ENCODE data around the gene GAB2. TPM values are rescaled to one million over a fixed set of nuclear protein-coding genes. Genes with fewer than 3 reads are reported as not detected.

Gene GAB2
- total and polyA plus RNA-seq, 4 donors = 16.2 to 31.5 (median 27.5) TPM

GRCh38 chr11:78377625-78378418, 39.8 kb downstream of the GAB2 start:
- no peak overlapping the region for H3K27ac ChIP-seq (ENCODE audit: low read depth, low read length)
- 100% methylated on average over 4 of the region's 9 CpGs for WGBS (ENCODE audit: insufficient coverage)
- H3K4me3 ChIP-seq (ENCODE audit: low read depth, low read length) = no peak overlapping the region
- peaks cover 4% of the 10 kb centered on the region for H3K4me1 ChIP-seq (ENCODE audit: control insufficient read depth, insufficient read depth, low read length)
- no peaks in the 10 kb centered on the region for H3K9me3 ChIP-seq (ENCODE audit: control insufficient read depth, insufficient read depth, low read length)
- no peaks in the 10 kb centered on the region for H3K27me3 ChIP-seq (ENCODE audit: control insufficient read depth, insufficient read depth, low read length)
- DNase-seq (ENCODE audit: low read depth in 4 of 6, low spot score in 6 of 6) = no peak
- no peaks in the 10 kb centered on the region for H3K36me3 ChIP-seq (ENCODE audit: control insufficient read depth, insufficient read depth, low read length)

GRCh38 chr11:78376858-78377257, 40.8 kb downstream of the GAB2 start:
- 100% methylated on average over 2 of the region's 3 CpGs for WGBS (ENCODE audit: insufficient coverage)
- peaks cover 4% of the 10 kb centered on the region for H3K4me1 ChIP-seq (ENCODE audit: control insufficient read depth, insufficient read depth, low read length)
- no peak for DNase-seq (ENCODE audit: low read depth in 4 of 6, low spot score in 6 of 6)

GRCh38 chr11:78374917-78375316, 42.7 kb downstream of the GAB2 start:
- WGBS (ENCODE audit: insufficient coverage) = 100% methylated on average over 1 of the region's 3 CpGs
- H3K4me3 ChIP-seq (ENCODE audit: low read depth, low read length) = no peak overlapping the region
- no peak overlapping the region for H3K27ac ChIP-seq (ENCODE audit: low read depth, low read length)
- no peak for DNase-seq (ENCODE audit: low read depth in 4 of 6, low spot score in 6 of 6)
- H3K9me3 ChIP-seq (ENCODE audit: control insufficient read depth, insufficient read depth, low read length) = no peaks in the 10 kb centered on the region
- H3K36me3 ChIP-seq (ENCODE audit: control insufficient read depth, insufficient read depth, low read length) = no peaks in the 10 kb centered on the region
- H3K27me3 ChIP-seq (ENCODE audit: control insufficient read depth, insufficient read depth, low read length) = no peaks in the 10 kb centered on the region
- peaks cover 9% of the 10 kb centered on the region for H3K4me1 ChIP-seq (ENCODE audit: control insufficient read depth, insufficient read depth, low read length)

More at GRCh38 chr11:78376858-78377257, 40.8 kb downstream of the GAB2 start:
- no peaks in the 10 kb centered on the region for H3K9me3 ChIP-seq (ENCODE audit: control insufficient read depth, insufficient read depth, low read length)
- no peaks in the 10 kb centered on the region for H3K36me3 ChIP-seq (ENCODE audit: control insufficient read depth, insufficient read depth, low read length)
- no peaks in the 10 kb centered on the region for H3K27me3 ChIP-seq (ENCODE audit: control insufficient read depth, insufficient read depth, low read length)
- no peak overlapping the region for H3K4me3 ChIP-seq (ENCODE audit: low read depth, low read length)
- H3K27ac ChIP-seq (ENCODE audit: low read depth, low read length) = no peak overlapping the region

GRCh38 chr11:78373689-78374088, 43.9 kb downstream of the GAB2 start:
- H3K9me3 ChIP-seq (ENCODE audit: control insufficient read depth, insufficient read depth, low read length) = no peaks in the 10 kb centered on the region
- peak overlapping the region; percentile 51 for H3K27ac ChIP-seq (ENCODE audit: low read depth, low read length)
- no peak overlapping the region for H3K4me3 ChIP-seq (ENCODE audit: low read depth, low read length)
- H3K36me3 ChIP-seq (ENCODE audit: control insufficient read depth, insufficient read depth, low read length) = no peaks in the 10 kb centered on the region
- no CpG with 5 or more reads among the region's 1 CpG for WGBS (ENCODE audit: insufficient coverage)
- DNase-seq (ENCODE audit: low read depth in 4 of 6, low spot score in 6 of 6) = peak in 3 of 6 donors; percentile 20 to 62 (median 50)
- no peaks in the 10 kb centered on the region for H3K27me3 ChIP-seq (ENCODE audit: control insufficient read depth, insufficient read depth, low read length)
- H3K4me1 ChIP-seq (ENCODE audit: control insufficient read depth, insufficient read depth, low read length) = peaks cover 9% of the 10 kb centered on the region

GRCh38 chr11:78372114-78372768, 45.4 kb downstream of the GAB2 start:
- Histone ChIP-seq H3K9me3 (ENCODE audit: control insufficient read depth, insufficient read depth, low read length) (no peaks in the 10 kb centered on the region), H3K27ac (ENCODE audit: low read depth, low read length) (peak overlapping the region; percentile 62), H3K4me3 (ENCODE audit: low read depth, low read length) (no peak overlapping the region), H3K27me3 (ENCODE audit: control insufficient read depth, insufficient read depth, low read length) (no peaks in the 10 kb centered on the region), H3K36me3 (ENCODE audit: control insufficient read depth, insufficient read depth, low read length) (no peaks in the 10 kb centered on the region), H3K4me1 (ENCODE audit: control insufficient read depth, insufficient read depth, low read length) (peaks cover 9% of the 10 kb centered on the region)
- WGBS (ENCODE audit: insufficient coverage) = 92% methylated on average over 2 of the region's 4 CpGs
- peak in 1 of 6 donors; percentile 16 for DNase-seq (ENCODE audit: low read depth in 4 of 6, low spot score in 6 of 6)

GRCh38 chr11:78371221-78371891, 46.3 kb downstream of the GAB2 start:
- 67% methylated on average over 2 of the region's 5 CpGs for WGBS (ENCODE audit: insufficient coverage)
- Histone ChIP-seq H3K27me3 (ENCODE audit: control insufficient read depth, insufficient read depth, low read length) (no peaks in the 10 kb centered on the region), H3K36me3 (ENCODE audit: control insufficient read depth, insufficient read depth, low read length) (no peaks in the 10 kb centered on the region), H3K27ac (ENCODE audit: low read depth, low read length) (peak overlapping the region; percentile 50), H3K9me3 (ENCODE audit: control insufficient read depth, insufficient read depth, low read length) (no peaks in the 10 kb centered on the region), H3K4me3 (ENCODE audit: low read depth, low read length) (no peak overlapping the region), H3K4me1 (ENCODE audit: control insufficient read depth, insufficient read depth, low read length) (peaks cover 9% of the 10 kb centered on the region)
- no peak for DNase-seq (ENCODE audit: low read depth in 4 of 6, low spot score in 6 of 6)

- DNase-seq (ENCODE audit: low read depth in 4 of 6, low spot score in 6 of 6) = peak in 1 of 6 donors; percentile 40
- Histone ChIP-seq H3K27me3 (ENCODE audit: control insufficient read depth, insufficient read depth, low read length) (no peaks in the 10 kb centered on the region), H3K27ac (ENCODE audit: low read depth, low read length) (peak overlapping the region; percentile 50), H3K9me3 (ENCODE audit: control insufficient read depth, insufficient read depth, low read length) (no peaks in the 10 kb centered on the region), H3K4me1 (ENCODE audit: control insufficient read depth, insufficient read depth, low read length) (peaks cover 9% of the 10 kb centered on the region), H3K36me3 (ENCODE audit: control insufficient read depth, insufficient read depth, low read length) (no peaks in the 10 kb centered on the region), H3K4me3 (ENCODE audit: low read depth, low read length) (no peak overlapping the region)
- WGBS (ENCODE audit: insufficient coverage) = 71% methylated on average over 3 of the region's 7 CpGs
These were observed 47.0 kb downstream of the GAB2 start for GRCh38 chr11:78370406-78371172.

- WGBS (ENCODE audit: insufficient coverage) = no CpG with 5 or more reads among the region's 2 CpGs
- H3K9me3 ChIP-seq (ENCODE audit: control insufficient read depth, insufficient read depth, low read length) = no peaks in the 10 kb centered on the region
- H3K4me3 ChIP-seq (ENCODE audit: low read depth, low read length) = no peak overlapping the region
- H3K4me1 ChIP-seq (ENCODE audit: control insufficient read depth, insufficient read depth, low read length) = no peaks in the 10 kb centered on the region
- no peak overlapping the region for H3K27ac ChIP-seq (ENCODE audit: low read depth, low read length)
- H3K36me3 ChIP-seq (ENCODE audit: control insufficient read depth, insufficient read depth, low read length) = no peaks in the 10 kb centered on the region
- H3K27me3 ChIP-seq (ENCODE audit: control insufficient read depth, insufficient read depth, low read length) = no peaks in the 10 kb centered on the region
- no peak for DNase-seq (ENCODE audit: low read depth in 4 of 6, low spot score in 6 of 6)
These were observed 52.2 kb downstream of the GAB2 start for GRCh38 chr11:78365381-78365792.

GRCh38 chr11:78364128-78364751, 53.4 kb downstream of the GAB2 start:
- Histone ChIP-seq H3K4me1 (ENCODE audit: control insufficient read depth, insufficient read depth, low read length) (no peaks in the 10 kb centered on the region), H3K9me3 (ENCODE audit: control insufficient read depth, insufficient read depth, low read length) (no peaks in the 10 kb centered on the region), H3K27ac (ENCODE audit: low read depth, low read length) (no peak overlapping the region), H3K4me3 (ENCODE audit: low read depth, low read length) (no peak overlapping the region), H3K36me3 (ENCODE audit: control insufficient read depth, insufficient read depth, low read length) (no peaks in the 10 kb centered on the region), H3K27me3 (ENCODE audit: control insufficient read depth, insufficient read depth, low read length) (no peaks in the 10 kb centered on the region)
- no peak for DNase-seq (ENCODE audit: low read depth in 4 of 6, low spot score in 6 of 6)
- 100% methylated on average over 1 of the region's 3 CpGs for WGBS (ENCODE audit: insufficient coverage)

Measured in spinal cord (tissue), 10 donors.